HUES48 (cell line): ENCODE data around the gene PSMD3.

Experiments used
- H3K27ac ChIP-seq: one replicate; pipeline ENCODE4 v1.7.0; 2013; ENCODE audit warnings: low read depth, low read length, inconsistent platforms
- H3K27me3 ChIP-seq: 2 replicates; pipeline ENCODE4 v1.6.1; 2013; ENCODE audit warnings: mild to moderate bottlenecking, low read length; ENCODE audit not compliant: control insufficient read depth, insufficient read depth
- H3K36me3 ChIP-seq: 2 replicates; pipeline ENCODE4 v1.6.1; 2013; ENCODE audit warnings: low read length; ENCODE audit not compliant: control insufficient read depth, insufficient read depth
- H3K4me1 ChIP-seq: 2 replicates; pipeline ENCODE4 v1.6.1; 2013; ENCODE audit warnings: mild to moderate bottlenecking, low read length; ENCODE audit not compliant: control insufficient read depth, insufficient read depth
- H3K4me3 ChIP-seq: 2 replicates; pipeline ENCODE4 v1.5.1; 2013; ENCODE audit warnings: mild to moderate bottlenecking, low read depth, low read length
- H3K9ac ChIP-seq: 2 replicates; pipeline ENCODE4 v1.6.1; 2013; ENCODE audit warnings: mild to moderate bottlenecking, low read depth, low read length, moderate library complexity
- H3K9me3 ChIP-seq: 2 replicates; pipeline ENCODE4 v1.6.1; 2013; ENCODE audit warnings: low read length; ENCODE audit not compliant: control insufficient read depth, insufficient read depth

PSMD3 gene

DNA sequence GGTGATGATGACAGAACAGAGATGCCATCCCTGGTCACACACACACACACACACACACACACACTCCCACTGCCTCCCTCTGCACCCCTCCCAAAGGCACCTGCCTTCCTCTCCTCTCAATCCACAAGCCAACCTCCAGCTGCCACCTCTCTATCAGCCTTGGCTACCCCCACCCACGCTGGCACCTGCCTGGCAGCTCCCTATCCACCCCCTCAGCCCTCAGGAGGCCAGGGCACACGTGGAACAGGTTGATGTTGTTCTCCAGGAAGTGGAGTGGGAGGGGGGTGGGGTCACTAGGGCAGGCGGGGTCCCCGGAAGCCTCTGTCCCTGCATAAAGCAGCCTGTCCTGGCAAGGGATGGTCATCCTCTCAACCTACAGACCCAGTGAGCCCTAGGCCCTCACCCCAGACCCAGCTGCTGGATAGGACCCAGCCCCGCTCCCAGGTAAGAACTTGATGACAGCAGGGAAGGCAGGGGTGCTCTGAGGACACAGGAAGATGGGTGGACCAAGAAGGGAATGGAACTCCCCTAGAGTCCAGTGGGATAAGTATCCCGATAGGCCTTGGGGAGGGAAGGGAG is 17.9 kb upstream of the PSMD3 start, which contains the start of gene GSDMA:
Gene GSDMA (plus strand): TSS at position 363 of the 579 bp plus-strand sequence. CDS start 2,684 bp downstream, outside the sequence.
- no peaks in the 10 kb centered on the region for H3K27me3 ChIP-seq

DNA sequence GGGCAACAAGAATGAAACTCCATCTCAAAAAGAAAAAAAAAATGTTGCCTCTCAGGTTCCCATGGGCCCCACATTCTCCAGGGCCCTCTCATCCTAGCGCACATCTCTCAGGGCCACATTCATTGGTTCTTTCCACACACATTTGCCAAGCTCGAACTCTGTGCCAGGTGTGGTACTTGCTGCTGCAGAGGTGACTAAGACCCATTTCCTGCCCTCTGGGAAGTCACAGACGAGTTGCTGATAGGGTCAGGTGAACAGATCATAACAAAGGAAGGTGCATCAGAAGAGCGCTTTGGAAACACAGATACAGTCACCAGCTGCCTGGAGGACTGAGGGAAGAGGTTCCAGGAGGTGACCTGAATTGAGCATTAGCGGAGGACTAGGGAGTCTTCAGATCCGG is 16.8 kb upstream of the PSMD3 start:
- Histone ChIP-seq H3K4me1 (no peaks in the 10 kb centered on the region; the same call in 1 of the 2 replicates), H3K27ac (no peak overlapping the region), H3K27me3 (no peaks in the 10 kb centered on the region)

More for the DNA sequence above, 17.9 kb upstream of the PSMD3 start, which contains the start of gene GSDMA:
- no peak within 1 kb of the TSS for H3K27ac ChIP-seq
- no peak within 1 kb of the TSS for H3K9ac ChIP-seq
- H3K4me1 ChIP-seq = no peaks in the 10 kb centered on the region; the same call in 1 of the 2 replicates
- no peaks in the 10 kb centered on the region for H3K36me3 ChIP-seq
- no peak within 1 kb of the TSS for H3K4me3 ChIP-seq
- H3K9me3 ChIP-seq = no peaks in the 10 kb centered on the region

DNA sequence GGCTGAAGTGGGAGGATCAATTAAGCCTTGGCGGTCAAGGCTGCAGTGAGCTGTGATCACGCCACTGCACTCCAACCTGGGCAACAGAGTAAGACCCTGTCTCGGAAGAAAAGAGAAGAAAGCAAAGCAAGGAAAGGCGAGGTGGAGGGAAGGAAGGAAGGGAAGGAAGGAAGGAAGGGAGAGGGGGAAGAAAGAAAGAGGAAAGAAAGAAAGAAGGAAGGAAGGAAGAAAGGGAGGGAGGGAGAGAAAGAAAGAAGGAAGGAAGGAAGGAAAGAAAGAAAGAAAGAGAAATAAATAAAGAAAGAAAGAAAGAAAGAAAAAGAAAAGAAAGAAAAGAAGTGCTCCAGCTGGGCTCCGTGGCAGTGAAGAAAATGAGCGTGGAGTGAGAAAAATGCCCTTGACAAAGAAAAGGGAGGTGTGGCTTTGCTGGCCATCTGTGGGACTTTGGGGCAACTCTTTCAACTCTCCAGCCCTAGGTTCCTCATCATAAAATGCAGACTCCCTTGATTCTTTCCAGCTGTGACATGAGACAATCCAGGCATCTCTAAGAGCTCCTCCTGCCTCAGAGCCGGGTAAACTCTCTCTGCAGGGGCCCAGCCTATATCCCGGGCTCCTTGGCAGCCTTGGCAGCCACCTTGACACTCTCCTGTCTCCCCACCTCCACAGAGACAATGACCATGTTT is 15.4 kb upstream of the PSMD3 start:
- H3K27ac ChIP-seq = no peak overlapping the region
- no peaks in the 10 kb centered on the region for H3K36me3 ChIP-seq
- no peak overlapping the region for H3K4me3 ChIP-seq
- H3K9ac ChIP-seq = no peak overlapping the region
- H3K9me3 ChIP-seq = no peaks in the 10 kb centered on the region
- no peaks in the 10 kb centered on the region for H3K4me1 ChIP-seq
- H3K27me3 ChIP-seq = no peaks in the 10 kb centered on the region; the same call in 1 of the 2 replicates

More for the DNA sequence above, 16.8 kb upstream of the PSMD3 start:
- Histone ChIP-seq H3K4me3 (no peak overlapping the region), H3K9me3 (no peaks in the 10 kb centered on the region), H3K9ac (no peak overlapping the region), H3K36me3 (no peaks in the 10 kb centered on the region)

DNA sequence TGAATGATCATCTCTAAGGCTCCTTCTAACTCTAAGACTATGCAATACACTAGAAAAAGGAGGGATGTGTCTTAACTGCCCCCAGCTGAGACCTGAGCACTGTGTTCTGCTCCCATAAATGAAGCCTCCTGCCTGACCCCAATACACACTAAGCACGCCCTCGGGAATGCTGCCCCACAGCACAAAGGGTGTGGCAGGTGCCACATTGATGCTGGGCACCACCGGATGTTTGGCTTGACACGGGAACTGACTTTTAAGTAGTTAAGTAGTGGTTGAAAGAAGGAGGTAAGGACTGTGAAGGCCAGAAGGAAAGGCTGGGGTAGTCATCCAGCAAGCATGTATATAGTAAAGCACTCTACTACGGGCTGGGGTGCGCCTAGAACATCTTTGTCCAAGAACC is 13.8 kb upstream of the PSMD3 start:
- no peak overlapping the region for H3K4me3 ChIP-seq
- no peaks in the 10 kb centered on the region for H3K9me3 ChIP-seq
- no peaks in the 10 kb centered on the region; the same call in 1 of the 2 replicates for H3K27me3 ChIP-seq
- H3K27ac ChIP-seq = no peak overlapping the region
- H3K36me3 ChIP-seq = no peaks in the 10 kb centered on the region
- H3K9ac ChIP-seq = no peak overlapping the region
- H3K4me1 ChIP-seq = no peaks in the 10 kb centered on the region

DNA sequence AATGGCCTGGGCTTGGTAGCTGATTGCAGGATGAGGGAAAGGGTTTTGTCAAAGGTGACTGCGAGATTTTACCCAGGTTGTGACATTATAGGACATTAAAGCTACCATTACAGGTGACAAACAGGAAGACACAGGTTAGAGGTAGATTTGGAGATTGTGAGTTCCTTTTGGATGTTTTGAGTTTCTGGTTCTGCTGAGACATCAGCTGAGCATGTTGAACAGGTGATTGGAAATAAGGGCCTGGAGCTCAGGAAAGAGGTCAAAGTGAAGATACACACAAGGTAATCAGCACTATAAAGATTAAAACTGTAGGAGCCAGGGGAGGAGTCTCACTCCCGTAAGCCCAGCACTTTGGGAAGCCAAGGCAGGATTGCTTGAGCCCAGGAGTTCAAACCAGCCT is 11.8 kb upstream of the PSMD3 start:
- H3K4me3 ChIP-seq = no peak overlapping the region

DNA sequence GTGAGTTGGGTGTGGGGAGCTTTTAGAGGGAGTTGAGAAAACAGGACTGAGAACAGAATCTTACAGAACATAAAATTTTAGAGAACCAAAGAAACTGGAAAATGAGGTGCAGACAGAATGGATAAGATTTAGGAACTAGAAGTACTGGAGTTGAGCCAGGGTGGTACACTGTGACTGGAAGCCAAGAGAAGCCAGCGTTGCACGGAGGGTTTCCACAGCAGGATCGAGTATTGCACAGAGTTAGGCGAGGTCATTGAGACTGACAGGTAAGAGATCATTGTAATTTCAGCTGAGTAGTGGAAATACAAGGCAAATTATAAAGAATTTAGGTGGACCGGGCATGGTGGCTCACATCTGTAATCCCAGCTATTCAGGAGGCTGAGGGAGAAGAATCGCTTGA is 11.2 kb upstream of the PSMD3 start:
- Histone ChIP-seq H3K9me3 (no peaks in the 10 kb centered on the region), H3K4me3 (no peak overlapping the region), H3K27me3 (no peaks in the 10 kb centered on the region; the same call in 1 of the 2 replicates), H3K27ac (no peak overlapping the region), H3K9ac (no peak overlapping the region), H3K4me1 (no peaks in the 10 kb centered on the region), H3K36me3 (no peaks in the 10 kb centered on the region)

More for the DNA sequence above, 11.8 kb upstream of the PSMD3 start:
- Histone ChIP-seq H3K27ac (no peak overlapping the region), H3K36me3 (no peaks in the 10 kb centered on the region), H3K9me3 (no peaks in the 10 kb centered on the region), H3K4me1 (no peaks in the 10 kb centered on the region), H3K9ac (no peak overlapping the region), H3K27me3 (no peaks in the 10 kb centered on the region; the same call in 1 of the 2 replicates)

DNA sequence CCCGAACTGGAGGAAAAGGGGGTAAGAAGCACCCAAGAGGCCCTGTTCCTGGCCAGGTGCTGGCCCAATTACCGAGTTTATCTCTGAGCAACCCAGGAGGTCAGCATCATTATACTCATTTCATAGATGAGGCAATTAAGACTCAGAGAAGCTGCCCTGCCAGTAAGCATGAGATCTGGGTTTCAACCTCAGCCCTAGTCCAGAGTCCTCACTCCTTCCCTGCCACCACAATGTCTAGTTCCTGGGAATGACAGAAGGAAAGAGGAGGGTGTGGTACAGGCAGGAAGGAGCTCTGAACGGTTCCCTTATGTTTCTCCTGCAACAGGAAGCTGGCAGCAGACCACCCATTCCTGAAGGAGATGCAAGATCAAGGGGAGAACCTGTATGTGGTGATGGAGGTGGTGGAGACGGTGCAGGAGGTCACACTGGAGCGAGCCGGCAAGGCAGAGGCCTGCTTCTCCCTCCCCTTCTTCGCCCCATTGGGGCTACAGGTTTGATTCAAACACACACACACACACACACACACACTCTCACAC is 10.4 kb upstream of the PSMD3 start:
- Histone ChIP-seq H3K4me1 (no peaks in the 10 kb centered on the region), H3K27me3 (no peaks in the 10 kb centered on the region; the same call in 1 of the 2 replicates), H3K9me3 (no peaks in the 10 kb centered on the region), H3K36me3 (no peaks in the 10 kb centered on the region), H3K4me3 (no peak overlapping the region), H3K27ac (no peak overlapping the region), H3K9ac (no peak overlapping the region)

DNA sequence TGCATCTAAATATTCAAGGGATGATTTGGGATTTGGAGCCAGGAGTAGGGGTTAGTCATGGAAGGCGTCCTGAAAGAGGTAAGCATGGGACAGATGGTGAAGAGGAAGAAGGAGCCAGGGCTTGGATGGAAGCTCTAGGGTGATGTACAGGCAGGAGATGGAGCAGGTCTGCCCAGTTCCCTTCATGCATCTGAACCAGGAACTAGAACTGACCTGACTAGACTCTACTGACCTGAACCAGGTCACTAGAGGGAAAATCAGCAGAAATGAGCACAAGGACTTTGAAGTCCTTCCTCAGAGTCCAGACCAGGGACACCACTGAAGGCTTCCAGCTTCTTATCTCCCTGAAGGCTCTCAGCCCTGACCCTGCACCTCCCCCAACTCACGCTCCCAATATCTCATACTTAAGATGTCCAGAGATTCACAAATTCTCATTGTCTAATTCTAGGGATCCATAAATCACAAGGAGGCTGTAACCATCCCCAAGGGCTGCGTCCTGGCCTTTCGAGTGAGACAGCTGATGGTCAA is 9.5 kb upstream of the PSMD3 start:
- Histone ChIP-seq H3K4me1 (no peaks in the 10 kb centered on the region), H3K27ac (no peak overlapping the region), H3K4me3 (no peak overlapping the region), H3K9ac (no peak overlapping the region), H3K9me3 (no peaks in the 10 kb centered on the region), H3K36me3 (no peaks in the 10 kb centered on the region), H3K27me3 (no peaks in the 10 kb centered on the region; the same call in 1 of the 2 replicates)

DNA sequence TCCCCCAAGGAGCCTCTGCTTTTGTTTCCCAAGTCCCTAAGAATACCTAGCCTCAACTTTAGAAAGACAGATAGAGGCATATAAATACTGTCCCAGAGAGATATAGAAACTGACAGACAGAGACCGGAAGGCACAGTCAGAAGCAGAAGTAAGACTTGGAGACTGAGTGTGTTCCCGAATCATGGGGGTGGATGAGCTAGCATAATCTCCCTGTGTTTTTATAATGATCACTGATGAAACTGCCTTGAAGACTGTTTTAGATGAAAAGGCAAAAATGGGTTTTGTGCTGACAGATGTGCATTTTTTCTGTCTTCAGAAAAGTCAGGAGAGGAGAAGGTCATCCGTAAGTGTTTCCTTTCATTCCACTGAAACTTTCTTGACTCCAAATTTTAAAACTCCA is 8.3 kb upstream of the PSMD3 start:
- H3K9me3 ChIP-seq = no peaks in the 10 kb centered on the region
- H3K27ac ChIP-seq = no peak overlapping the region
- H3K4me1 ChIP-seq = no peaks in the 10 kb centered on the region
- no peaks in the 10 kb centered on the region for H3K36me3 ChIP-seq
- no peaks in the 10 kb centered on the region; the same call in 1 of the 2 replicates for H3K27me3 ChIP-seq
- H3K4me3 ChIP-seq = no peak overlapping the region
- no peak overlapping the region for H3K9ac ChIP-seq

DNA sequence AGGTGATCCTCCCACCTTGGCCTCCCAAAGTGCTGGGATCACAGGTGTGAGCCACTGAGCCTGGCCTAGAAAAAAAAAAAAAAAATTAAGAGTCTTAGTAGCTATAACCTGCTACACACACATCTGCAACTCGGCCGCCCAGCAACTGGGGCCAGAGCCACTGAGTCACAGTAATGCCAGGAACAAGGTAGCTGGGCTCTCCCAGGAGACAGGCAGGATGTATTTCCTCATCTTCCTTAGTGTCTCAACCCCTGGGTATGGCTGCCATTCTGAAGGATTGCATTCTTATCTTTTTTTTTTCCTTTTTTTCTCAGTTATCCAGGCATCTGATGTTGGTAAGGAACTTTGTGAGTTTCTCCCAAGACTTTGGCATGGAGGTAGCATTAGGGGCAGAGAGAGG is 7.1 kb upstream of the PSMD3 start:
- Histone ChIP-seq H3K9ac (no peak overlapping the region), H3K9me3 (no peaks in the 10 kb centered on the region), H3K27me3 (no peaks in the 10 kb centered on the region; the same call in 1 of the 2 replicates), H3K4me1 (no peaks in the 10 kb centered on the region), H3K36me3 (no peaks in the 10 kb centered on the region), H3K27ac (no peak overlapping the region), H3K4me3 (no peak overlapping the region)

DNA sequence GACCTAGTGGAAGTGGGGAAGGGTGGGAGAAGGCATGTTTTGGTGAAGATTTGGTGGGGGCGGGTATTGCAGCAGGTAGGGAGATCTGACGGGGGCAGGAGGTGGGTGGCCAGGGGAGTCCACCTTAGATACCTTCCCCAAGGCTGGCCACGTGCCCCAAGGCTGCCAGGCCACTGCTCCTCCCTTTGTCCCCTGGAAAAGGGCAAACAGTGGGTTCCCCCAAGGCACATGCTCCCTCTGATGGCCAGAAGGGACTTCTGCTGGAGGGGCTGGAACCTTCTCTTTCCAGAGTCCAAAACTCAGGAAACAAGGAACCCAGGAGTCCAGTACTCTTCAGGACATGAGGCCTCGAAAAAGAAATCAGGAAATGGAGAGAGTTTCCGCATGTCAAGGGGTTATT is 6.2 kb upstream of the PSMD3 start:
- Histone ChIP-seq H3K27ac (no peak overlapping the region), H3K36me3 (no peaks in the 10 kb centered on the region), H3K9me3 (no peaks in the 10 kb centered on the region), H3K9ac (no peak overlapping the region), H3K4me1 (peaks cover 6% of the 10 kb centered on the region), H3K27me3 (no peaks in the 10 kb centered on the region; the same call in 1 of the 2 replicates), H3K4me3 (no peak overlapping the region)
